GM21717 (cell line): ENCODE measurements around the gene SLFNL1.

Experiments
- ATAC-seq: cut with Tn5 transposase; IDR thresholded peaks from one replicate; pipeline ENCODE4 v1.9.1; 2021; ENCODE audit warnings: mild to moderate bottlenecking, moderate library complexity; ENCODE audit not compliant: unreplicated experiment

The SLFNL1 gene

DNA sequence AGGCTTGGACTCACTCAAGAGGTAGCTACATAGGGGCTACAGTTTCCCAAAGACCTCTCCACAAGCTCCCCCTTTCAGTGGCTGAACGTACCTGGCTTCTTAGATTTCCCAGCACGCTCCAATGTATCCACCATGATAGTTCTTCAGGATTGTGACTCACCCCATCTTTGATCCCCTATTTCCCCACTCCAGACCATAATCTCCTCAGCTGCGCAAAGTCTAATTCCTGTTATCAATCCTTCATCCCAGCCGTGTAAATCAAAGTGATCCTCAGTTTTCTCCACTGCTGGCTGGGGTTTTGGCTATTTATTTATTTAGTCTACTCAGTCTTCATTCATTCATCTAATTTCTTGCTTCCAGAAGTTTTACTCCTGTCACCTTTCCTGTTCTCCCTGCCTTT, 55.1 kb downstream of the SLFNL1 start:
- no peak for ATAC-seq
